Ishikawa (cell line): ENCODE measurements around the gene TMEM52.

ENCODE experiments used
- CREB1 ChIP-seq: IDR thresholded peaks from 2 replicates; pipeline ENCODE4 v1.6.1; 2012; ENCODE audit warnings: low read depth
- EGR1 ChIP-seq: IDR thresholded peaks from 2 replicates; pipeline ENCODE4 v1.6.1; 2012
- EP300 ChIP-seq: IDR thresholded peaks from 2 replicates; pipeline ENCODE4 v1.6.1; 2012; ENCODE audit warnings: borderline replicate concordance
- FOXM1 ChIP-seq: IDR thresholded peaks from 2 replicates; pipeline ENCODE4 v1.6.1; 2012; ENCODE audit warnings: low read depth, borderline replicate concordance
- MAX ChIP-seq: IDR thresholded peaks from 2 replicates; pipeline ENCODE4 v1.6.1; 2012
- NFIC ChIP-seq: IDR thresholded peaks from 2 replicates; pipeline ENCODE4 v1.6.1; 2012
- RAD21 ChIP-seq: IDR thresholded peaks from 2 replicates; pipeline ENCODE4 v1.6.1; 2012; ENCODE audit warnings: low read depth
- TCF12 ChIP-seq: IDR thresholded peaks from 2 replicates; pipeline ENCODE4 v1.6.1; 2012; ENCODE audit warnings: low read depth
- USF1 ChIP-seq: IDR thresholded peaks from 2 replicates; pipeline ENCODE4 v1.6.1; 2012
- YY1 ChIP-seq: IDR thresholded peaks from 2 replicates; pipeline ENCODE4 v1.6.1; 2012; ENCODE audit warnings: low read depth
- ZBTB7A ChIP-seq: IDR thresholded peaks from 2 replicates; pipeline ENCODE4 v1.6.1; 2012; ENCODE audit warnings: low read depth
- TF ChIP-seq, protein P1 (sequence below): IDR thresholded peaks from 2 replicates; pipeline ENCODE4 v1.6.1; 2012; ENCODE audit warnings: low read depth, mild to moderate bottlenecking

DNA sequence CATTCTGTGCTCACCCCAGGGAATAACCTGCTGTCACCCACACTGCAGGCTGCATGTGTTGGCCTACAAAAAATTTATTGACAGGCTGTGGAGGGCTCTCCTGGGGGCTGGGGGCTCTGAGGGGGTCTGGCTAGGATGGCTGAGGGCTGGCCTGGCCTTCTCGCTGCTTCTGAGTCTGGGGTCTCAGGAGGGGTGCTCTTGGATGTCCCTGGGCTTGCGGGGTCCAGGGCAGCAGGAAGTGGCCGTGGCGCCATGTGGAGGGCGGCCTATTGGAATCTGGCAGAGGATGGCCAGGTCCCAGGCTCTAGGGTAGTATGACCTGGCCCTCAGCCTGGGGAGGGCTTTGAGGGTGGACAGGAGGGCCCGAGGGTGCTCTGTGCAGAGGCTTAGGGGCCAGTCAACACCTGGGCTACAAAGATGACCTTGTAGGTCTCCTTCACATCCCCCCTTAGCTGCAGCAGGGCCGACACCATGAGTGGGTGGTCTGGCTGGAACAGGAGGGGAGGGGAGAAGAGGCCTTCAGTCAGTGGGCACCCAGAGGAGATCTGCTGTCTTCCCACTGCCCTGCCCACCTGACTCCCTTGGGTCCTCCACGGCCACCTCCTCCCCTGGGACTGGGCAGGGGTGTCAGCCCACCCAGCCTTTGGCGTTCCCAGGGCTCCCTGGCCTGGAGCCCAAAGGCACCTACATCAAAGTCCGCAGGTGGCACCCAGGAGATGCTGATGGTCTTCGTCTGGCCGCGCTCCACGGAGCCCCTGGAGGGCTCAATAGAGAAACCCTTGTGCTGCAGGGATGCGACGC is 3.0 kb upstream of the TMEM52 start:
- TF ChIP-seq YY1 (no peak), FOXM1 (no peak), EGR1 (no peak), ZBTB7A (no peak), CREB1 (no peak), RAD21 (no peak), EP300 (no peak), MAX (no peak), NFIC (no peak), USF1 (no peak), TCF12 (no peak)
- TF ChIP-seq, protein P1, sequence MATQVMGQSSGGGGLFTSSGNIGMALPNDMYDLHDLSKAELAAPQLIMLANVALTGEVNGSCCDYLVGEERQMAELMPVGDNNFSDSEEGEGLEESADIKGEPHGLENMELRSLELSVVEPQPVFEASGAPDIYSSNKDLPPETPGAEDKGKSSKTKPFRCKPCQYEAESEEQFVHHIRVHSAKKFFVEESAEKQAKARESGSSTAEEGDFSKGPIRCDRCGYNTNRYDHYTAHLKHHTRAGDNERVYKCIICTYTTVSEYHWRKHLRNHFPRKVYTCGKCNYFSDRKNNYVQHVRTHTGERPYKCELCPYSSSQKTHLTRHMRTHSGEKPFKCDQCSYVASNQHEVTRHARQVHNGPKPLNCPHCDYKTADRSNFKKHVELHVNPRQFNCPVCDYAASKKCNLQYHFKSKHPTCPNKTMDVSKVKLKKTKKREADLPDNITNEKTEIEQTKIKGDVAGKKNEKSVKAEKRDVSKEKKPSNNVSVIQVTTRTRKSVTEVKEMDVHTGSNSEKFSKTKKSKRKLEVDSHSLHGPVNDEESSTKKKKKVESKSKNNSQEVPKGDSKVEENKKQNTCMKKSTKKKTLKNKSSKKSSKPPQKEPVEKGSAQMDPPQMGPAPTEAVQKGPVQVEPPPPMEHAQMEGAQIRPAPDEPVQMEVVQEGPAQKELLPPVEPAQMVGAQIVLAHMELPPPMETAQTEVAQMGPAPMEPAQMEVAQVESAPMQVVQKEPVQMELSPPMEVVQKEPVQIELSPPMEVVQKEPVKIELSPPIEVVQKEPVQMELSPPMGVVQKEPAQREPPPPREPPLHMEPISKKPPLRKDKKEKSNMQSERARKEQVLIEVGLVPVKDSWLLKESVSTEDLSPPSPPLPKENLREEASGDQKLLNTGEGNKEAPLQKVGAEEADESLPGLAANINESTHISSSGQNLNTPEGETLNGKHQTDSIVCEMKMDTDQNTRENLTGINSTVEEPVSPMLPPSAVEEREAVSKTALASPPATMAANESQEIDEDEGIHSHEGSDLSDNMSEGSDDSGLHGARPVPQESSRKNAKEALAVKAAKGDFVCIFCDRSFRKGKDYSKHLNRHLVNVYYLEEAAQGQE = no peak
